GM18505 (cell line): ENCODE measurements around the gene SAFB2.

Source experiments
- ATAC-seq: cut with Tn5 transposase; IDR thresholded peaks from one replicate; pipeline ENCODE4 v1.9.1; 2021; ENCODE audit not compliant: unreplicated experiment
- POLR2A ChIP-seq: IDR thresholded peaks from 4 replicates; pipeline ENCODE4 v1.6.1; 2011; ENCODE audit warnings: borderline replicate concordance; ENCODE audit not compliant: insufficient read depth, insufficient read length; ENCODE audit errors: extremely low read depth

The SAFB2 gene

GRCh38 chr19:5572556-5573286 lies 49.9 kb downstream of the SAFB2 start:
- no peak for ATAC-seq
- TF ChIP-seq POLR2A, result no peak

- TF ChIP-seq POLR2A, result no peak
- no peak for ATAC-seq
Measured at GRCh38 chr19:5571777-5572176, 50.8 kb downstream of the SAFB2 start.

GRCh38 chr19:5567970-5568407 lies 54.6 kb downstream of the SAFB2 start:
- TF ChIP-seq POLR2A, result no peak
- ATAC-seq, result no peak

GRCh38 chr19:5567360-5567969 lies 55.1 kb downstream of the SAFB2 start, which contains the start of gene TINCR:
TSS of gene TINCR (minus strand) at chr19:5567953.
- ATAC-seq, result no peak
- TF ChIP-seq POLR2A, result no peak

- no peak for ATAC-seq
- no peak for TF ChIP-seq POLR2A
Measured at GRCh38 chr19:5564930-5565329, 57.6 kb downstream of the SAFB2 start.

GRCh38 chr19:5563935-5564612 lies 58.5 kb downstream of the SAFB2 start:
- ATAC-seq, result no peak
- TF ChIP-seq POLR2A, result no peak

GRCh38 chr19:5563008-5563431 lies 59.6 kb downstream of the SAFB2 start:
- ATAC-seq, result no peak
- no peak for TF ChIP-seq POLR2A

GRCh38 chr19:5562280-5562679 lies 60.3 kb downstream of the SAFB2 start:
- TF ChIP-seq POLR2A, result no peak
- no peak for ATAC-seq

- no peak for ATAC-seq
- TF ChIP-seq POLR2A, result no peak
Measured at GRCh38 chr19:5561559-5561958, 61.0 kb downstream of the SAFB2 start.

- no peak for TF ChIP-seq POLR2A
- no peak for ATAC-seq
Measured at GRCh38 chr19:5560156-5560555, 62.4 kb downstream of the SAFB2 start.

GRCh38 chr19:5559804-5560133 lies 62.8 kb downstream of the SAFB2 start:
- TF ChIP-seq POLR2A, result no peak
- ATAC-seq, result no peak

GRCh38 chr19:5558101-5558621 lies 64.4 kb downstream of the SAFB2 start:
- no peak for TF ChIP-seq POLR2A
- no peak for ATAC-seq

- ATAC-seq, result no peak
- no peak for TF ChIP-seq POLR2A
Measured at GRCh38 chr19:5557691-5558090, 64.9 kb downstream of the SAFB2 start.

- ATAC-seq, result no peak
- no peak for TF ChIP-seq POLR2A
Measured at GRCh38 chr19:5554828-5555227, 67.7 kb downstream of the SAFB2 start.

GRCh38 chr19:5553892-5554291 lies 68.7 kb downstream of the SAFB2 start:
- ATAC-seq, result no peak
- no peak for TF ChIP-seq POLR2A

GRCh38 chr19:5547881-5548280 lies 74.7 kb downstream of the SAFB2 start:
- no peak for ATAC-seq
- TF ChIP-seq POLR2A, result no peak
